ENCODE measurements around the gene RHEX.

Gene RHEX

GRCh38 chr1:206066479-206067171 lies 13.7 kb downstream of the RHEX start:
- no peak overlapping the region for H3K27ac ChIP-seq
- TF ChIP-seq CTCF (IDR thresholded peaks at IDR 0.05) (no peak), ZFX (IDR thresholded peaks at IDR 0.05; ENCODE audit: borderline replicate concordance) (no peak)

- TF ChIP-seq CTCF (IDR thresholded peaks at IDR 0.05) = no peak
- TF ChIP-seq ZFX (IDR thresholded peaks at IDR 0.05; ENCODE audit: borderline replicate concordance) = no peak
- no peak overlapping the region for H3K27ac ChIP-seq
These were observed 14.7 kb downstream of the RHEX start for GRCh38 chr1:206067486-206068227.

GRCh38 chr1:206068314-206068713 lies 15.3 kb downstream of the RHEX start:
- no peak for TF ChIP-seq CTCF (IDR thresholded peaks at IDR 0.05)
- no peak for TF ChIP-seq ZFX (IDR thresholded peaks at IDR 0.05; ENCODE audit: borderline replicate concordance)
- H3K27ac ChIP-seq = no peak overlapping the region

GRCh38 chr1:206070627-206071304 lies 17.8 kb downstream of the RHEX start:
- TF ChIP-seq ZFX (IDR thresholded peaks at IDR 0.05; ENCODE audit: borderline replicate concordance) (no peak), CTCF (IDR thresholded peaks at IDR 0.05) (no peak)
- no peak overlapping the region for H3K27ac ChIP-seq

- TF ChIP-seq ZFX (IDR thresholded peaks at IDR 0.05; ENCODE audit: borderline replicate concordance) (no peak), CTCF (IDR thresholded peaks at IDR 0.05) (no peak)
- H3K27ac ChIP-seq = no peak overlapping the region
These were observed 21.9 kb downstream of the RHEX start for GRCh38 chr1:206074839-206075238.

DNA sequence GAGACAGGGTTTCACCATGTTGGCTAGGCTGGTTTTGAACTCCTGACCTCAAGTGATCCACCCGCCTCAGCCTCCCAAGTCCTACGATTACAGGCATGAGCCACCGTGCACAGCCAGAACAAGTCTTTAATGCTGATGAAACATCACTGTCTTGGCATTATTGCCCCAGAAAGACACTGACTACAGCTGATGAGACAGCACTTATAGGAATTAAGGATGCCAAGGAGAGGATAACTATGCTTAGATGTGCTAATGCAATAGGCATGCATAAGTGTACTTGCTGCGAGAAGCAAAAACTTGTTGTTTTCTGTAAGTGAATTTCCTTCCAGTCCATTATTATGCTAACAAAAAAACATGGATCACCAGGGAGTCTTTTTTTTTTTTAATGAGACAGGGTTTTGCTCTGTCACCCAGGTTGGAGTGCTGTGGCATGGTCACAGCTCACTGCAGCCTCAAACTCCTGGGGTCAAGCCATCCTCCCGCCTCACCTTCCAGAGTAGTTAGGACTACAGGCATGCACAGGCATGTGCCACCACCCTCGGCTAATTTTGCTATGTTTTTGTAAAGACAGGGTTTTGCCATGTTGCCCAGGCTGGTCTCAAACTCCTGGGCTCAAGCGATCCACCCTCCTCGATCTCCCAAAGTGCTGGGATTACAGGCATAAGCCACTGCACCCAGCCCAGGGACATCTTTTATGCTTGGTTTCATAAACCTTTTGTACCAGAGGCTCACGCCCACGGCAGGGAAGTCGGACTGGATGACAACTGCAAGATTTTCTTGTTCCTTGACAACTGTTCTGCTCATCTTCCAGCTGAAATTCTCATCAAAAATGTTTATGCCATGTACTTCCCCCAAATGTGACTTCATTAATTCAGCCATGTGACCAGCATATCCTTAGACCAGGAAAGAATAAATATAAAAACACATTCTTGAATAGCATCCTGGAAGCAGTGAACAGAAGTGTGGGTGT lies 23.1 kb downstream of the RHEX start:
- TF ChIP-seq CTCF (IDR thresholded peaks at IDR 0.05) = no peak
- no peak for TF ChIP-seq ZFX (IDR thresholded peaks at IDR 0.05; ENCODE audit: borderline replicate concordance)
- H3K27ac ChIP-seq = no peak overlapping the region
